Neuronal stem cell (in vitro differentiated cells): ENCODE results near the gene GCLC.
A peak's percentile ranks its signal among the peaks of the same experiment; 100 is the strongest.

Experiments
- DNase-seq: peaks from one replicate; pipeline ENCODE4 v3.0.0-alpha.2; 2013; ENCODE audit warnings: low spot score
- H2AFZ ChIP-seq: one replicate; pipeline ENCODE4 v1.6.1; 2013; ENCODE audit warnings: mild to moderate bottlenecking, low read length, inconsistent platforms
- H2AK5ac ChIP-seq: 2 replicates; pipeline ENCODE4 v1.6.1; 2013; ENCODE audit warnings: low read depth, mild to moderate bottlenecking, inconsistent platforms, low read length, moderate library complexity, mixed read lengths
- H2BK120ac ChIP-seq: 2 replicates; pipeline ENCODE4 v1.6.1; 2013; ENCODE audit warnings: low read depth, mild to moderate bottlenecking, inconsistent platforms, low read length, moderate library complexity, mixed read lengths
- H2BK12ac ChIP-seq: one replicate; pipeline ENCODE4 v1.6.1; 2013; ENCODE audit warnings: low read length, inconsistent platforms
- H2BK15ac ChIP-seq: 2 replicates; pipeline ENCODE4 v1.6.1; 2013; ENCODE audit warnings: mild to moderate bottlenecking, low read length, inconsistent platforms, mixed read lengths
- H2BK5ac ChIP-seq: one replicate; pipeline ENCODE4 v1.6.1; 2013; ENCODE audit warnings: inconsistent platforms, mild to moderate bottlenecking, low read length, moderate library complexity
- H3K14ac ChIP-seq: one replicate; pipeline ENCODE4 v1.6.1; 2013; ENCODE audit warnings: low read length, inconsistent platforms
- H3K18ac ChIP-seq: 2 replicates; pipeline ENCODE4 v1.6.1; 2013; ENCODE audit warnings: low read length, inconsistent platforms
- H3K23ac ChIP-seq: 2 replicates; pipeline ENCODE4 v1.6.1; 2013; ENCODE audit warnings: low read depth, mild to moderate bottlenecking, mixed read lengths, low read length, inconsistent platforms; ENCODE audit not compliant: poor library complexity
- H3K27ac ChIP-seq: replicated peaks from 3 replicates; pipeline ENCODE4 v1.5.1; 2013; ENCODE audit warnings: low read length, inconsistent platforms
- H3K27me3 ChIP-seq, 3 experiments: 2 replicates each; pipeline ENCODE4 v1.6.1; 2013; ENCODE audit warnings: low read length in 3 of 3, mild to moderate bottlenecking in 2 of 3, inconsistent platforms in 1 of 3, low read depth in 1 of 3, mixed read lengths in 1 of 3, moderate library complexity in 1 of 3; ENCODE audit not compliant: control insufficient read depth in 3 of 3, insufficient read depth in 3 of 3
- H3K36me3 ChIP-seq, 2 donors: replicated peaks in 1 of 2; 2 replicates each; pipeline ENCODE4 v1.6.1; 2013; ENCODE audit warnings: low read length in 2 of 2; ENCODE audit not compliant: control insufficient read depth in 2 of 2, insufficient read depth in 2 of 2
- H3K4ac ChIP-seq: 2 replicates; pipeline ENCODE4 v1.6.1; 2013; ENCODE audit warnings: inconsistent platforms, mild to moderate bottlenecking, low read length, moderate library complexity
- H3K4me1 ChIP-seq, 2 donors: 1 replicate in 1 of 2; 2 replicates in 1 of 2; pipeline ENCODE4 v1.6.1; 2013; ENCODE audit warnings: low read length in 2 of 2, low read depth in 1 of 2; ENCODE audit not compliant: control insufficient read depth in 2 of 2, insufficient read depth in 1 of 2
- H3K4me2 ChIP-seq: one replicate; pipeline ENCODE4 v1.6.1; 2013; ENCODE audit warnings: mild to moderate bottlenecking, low read length, inconsistent platforms; ENCODE audit not compliant: insufficient read depth, poor library complexity, severe bottlenecking
- H3K4me3 ChIP-seq, 2 donors: 2 replicates each; pipeline ENCODE4 v1.5.1; 2013; ENCODE audit warnings: low read length in 2 of 2, mild to moderate bottlenecking in 2 of 2, inconsistent platforms in 1 of 2, moderate library complexity in 1 of 2
- H3K79me1 ChIP-seq: one replicate; pipeline ENCODE4 v1.6.1; 2013; ENCODE audit warnings: low read depth, mild to moderate bottlenecking, inconsistent platforms, low read length, moderate library complexity
- H3K9ac ChIP-seq: one replicate; pipeline ENCODE4 v1.6.1; 2013; ENCODE audit warnings: mild to moderate bottlenecking, low read depth, low read length, inconsistent platforms; ENCODE audit not compliant: poor library complexity
- H3K9me3 ChIP-seq, 2 donors: replicated peaks in 1 of 2; 2 replicates each; pipeline versions ENCODE3 to v1.6.1; 2013; ENCODE audit warnings: low read length in 2 of 2, mild to moderate bottlenecking in 2 of 2, inconsistent platforms in 1 of 2, low read depth in 1 of 2, mixed read lengths in 1 of 2, moderate library complexity in 1 of 2; ENCODE audit not compliant: control insufficient read depth in 2 of 2, insufficient read depth in 1 of 2
- H4K8ac ChIP-seq: one replicate; pipeline ENCODE4 v1.6.1; 2013; ENCODE audit warnings: low read depth, mild to moderate bottlenecking, inconsistent platforms, low read length, moderate library complexity
- H4K91ac ChIP-seq: one replicate; pipeline ENCODE4 v1.6.1; 2013; ENCODE audit warnings: low read length, low read depth, mild to moderate bottlenecking, inconsistent platforms; ENCODE audit not compliant: poor library complexity
- whole genome bisulfite sequencing, 2 donors: extraction: QIAGEN DNeasy Blood & Tissue Kit; methylation state at CpG; one replicate each; pipeline ENCODE4 v1.1.7; 2013; ENCODE audit warnings: missing lambda C conversion rate in 2 of 2, mixed read lengths in 1 of 2; ENCODE audit not compliant: insufficient read length in 2 of 2, insufficient replicate concordance in 1 of 2; ENCODE audit errors: extremely low coverage in 2 of 2; 5-methylcytosine and 5-hydroxymethylcytosine counted together

GCLC gene

DNA sequence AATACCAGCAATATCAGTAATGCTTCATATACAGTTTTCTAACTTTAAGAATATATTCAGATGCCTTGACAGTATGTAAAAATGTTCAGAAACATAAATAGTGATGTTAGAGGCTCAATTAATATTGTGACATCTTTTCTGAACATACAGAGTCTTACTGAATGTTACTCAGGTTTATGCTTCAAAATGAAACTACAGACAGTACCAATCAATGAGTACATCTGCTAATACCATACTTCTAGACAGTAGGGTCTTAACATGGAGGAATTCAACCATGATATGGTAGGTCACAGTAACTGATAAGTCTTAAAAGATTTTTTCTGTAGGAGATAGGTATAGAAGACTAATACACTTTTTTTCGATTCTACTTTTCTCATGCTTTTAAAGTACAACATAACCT lies 8.3 kb downstream of the GCLC start:
- Histone ChIP-seq H3K23ac (no peak overlapping the region), H2BK120ac (no peak overlapping the region), H2BK12ac (no peak overlapping the region), H2AK5ac (no peak overlapping the region), H3K36me3 (peaks cover 2 to 5% of the 10 kb centered on the region in 2 donors), H3K4me3 (no peak overlapping the region), H3K4me1 (peaks cover 2 to 13% of the 10 kb centered on the region in 2 donors), H3K9ac (no peak overlapping the region), H3K14ac (no peak overlapping the region), H4K91ac (no peak overlapping the region), H3K18ac (no peak overlapping the region), H4K8ac (no peak overlapping the region), H3K4me2 (no peak overlapping the region), H3K79me1 (no peaks in the 10 kb centered on the region), H3K4ac (no peak overlapping the region), H2BK15ac (no peak overlapping the region), H2BK5ac (no peak overlapping the region), H3K27me3 (no peaks in the 10 kb centered on the region), H3K9me3 (no peaks in the 10 kb centered on the region), H3K27ac (no peak overlapping the region), H2AFZ (no peak overlapping the region)
- no CpG with 5 or more reads among the region's 1 CpG for WGBS, 2 donors
- DNase-seq, result no peak

DNA sequence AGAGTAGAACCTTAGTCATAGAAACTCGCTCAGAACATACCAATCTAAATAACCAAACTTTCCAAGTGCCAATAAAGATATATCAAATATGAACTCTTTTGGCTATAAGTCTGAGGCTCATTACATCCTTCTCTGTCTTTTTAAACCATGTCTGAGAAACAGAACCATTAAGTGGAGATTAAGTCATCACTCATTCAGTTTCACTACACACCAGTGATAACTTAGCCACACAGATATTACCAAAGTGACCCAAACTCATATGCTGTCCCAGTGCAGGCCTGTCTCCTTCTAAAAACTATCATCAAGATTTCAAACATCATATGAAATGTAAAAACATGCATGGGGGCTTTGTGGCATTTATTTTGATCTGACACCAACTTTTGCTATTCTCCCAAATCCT lies 12.0 kb downstream of the GCLC start:
- Histone ChIP-seq H2BK120ac (no peak overlapping the region), H3K18ac (no peak overlapping the region), H4K8ac (no peak overlapping the region), H2AK5ac (no peak overlapping the region), H3K27ac (no peak overlapping the region), H3K4me2 (no peak overlapping the region), H3K36me3 (no peaks in the 10 kb centered on the region), H2BK15ac (no peak overlapping the region), H3K4ac (no peak overlapping the region), H3K23ac (no peak overlapping the region), H3K27me3 (no peaks in the 10 kb centered on the region), H4K91ac (no peak overlapping the region), H2BK12ac (no peak overlapping the region), H3K4me1 (peaks cover 12 to 30% of the 10 kb centered on the region in 2 donors), H2BK5ac (no peak overlapping the region), H3K79me1 (no peaks in the 10 kb centered on the region), H3K9me3 (no peaks in the 10 kb centered on the region), H3K9ac (no peak overlapping the region), H3K4me3 (no peak overlapping the region), H2AFZ (no peak overlapping the region), H3K14ac (no peak overlapping the region)
- DNase-seq, result no peak
- no CpG with 5 or more reads among the region's 1 CpG for WGBS, 2 donors

DNA sequence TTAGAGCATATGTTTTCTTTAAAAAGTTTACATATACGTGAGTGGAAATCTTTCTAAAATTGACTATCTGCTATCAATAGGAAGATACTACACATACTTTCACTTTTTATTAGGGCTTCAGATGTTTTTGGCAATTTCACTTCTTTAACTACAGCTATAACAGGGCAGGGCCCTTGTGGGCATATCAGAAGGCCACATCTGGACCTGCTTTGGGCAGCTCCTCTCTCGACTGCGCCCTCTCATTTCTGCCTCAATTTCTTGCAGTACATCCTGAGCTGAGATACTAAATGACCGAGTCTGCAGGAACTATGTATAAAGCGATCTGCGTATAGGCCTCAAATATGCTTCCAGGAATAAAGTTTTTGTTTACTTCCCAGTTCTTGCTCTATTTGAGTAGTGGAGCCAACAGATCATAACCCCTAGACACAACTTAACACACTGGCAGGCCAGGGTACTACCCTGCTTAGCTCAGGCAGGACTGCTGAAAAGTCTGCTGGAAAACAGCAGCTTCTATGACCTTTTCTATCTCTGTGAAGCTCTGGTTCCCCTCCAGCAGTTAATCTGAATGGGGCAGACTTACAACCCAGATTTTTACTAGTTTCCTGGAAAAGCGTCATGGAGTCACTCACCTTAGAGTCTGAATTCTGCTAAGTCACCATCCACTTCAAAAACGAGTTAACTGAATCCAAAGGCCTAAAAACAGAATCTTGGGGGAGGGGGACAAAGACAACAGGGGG lies 12.7 kb downstream of the GCLC start:
- H3K9ac ChIP-seq, result no peak overlapping the region
- H2BK120ac ChIP-seq, result no peak overlapping the region
- no CpG with 5 or more reads among the region's 8 CpGs for WGBS, 2 donors
- no peak overlapping the region for H3K14ac ChIP-seq
- no peak overlapping the region for H2BK15ac ChIP-seq
- H3K27me3 ChIP-seq, result no peaks in the 10 kb centered on the region
- no peaks in the 10 kb centered on the region for H3K36me3 ChIP-seq
- H3K79me1 ChIP-seq, result no peaks in the 10 kb centered on the region
- H3K4me1 ChIP-seq, result peaks cover 18 to 34% of the 10 kb centered on the region in 2 donors
- no peak overlapping the region for H2AK5ac ChIP-seq
- H2BK5ac ChIP-seq, result no peak overlapping the region
- H2BK12ac ChIP-seq, result no peak overlapping the region
- no peak overlapping the region for H3K27ac ChIP-seq
- no peaks in the 10 kb centered on the region for H3K9me3 ChIP-seq
- H3K4me2 ChIP-seq, result no peak overlapping the region
- no peak overlapping the region for H2AFZ ChIP-seq
- no peak overlapping the region for H3K23ac ChIP-seq
- no peak overlapping the region for H4K8ac ChIP-seq
- H4K91ac ChIP-seq, result no peak overlapping the region
- no peak for DNase-seq
- no peak overlapping the region for H3K4me3 ChIP-seq
- no peak overlapping the region for H3K18ac ChIP-seq
- H3K4ac ChIP-seq, result no peak overlapping the region

DNA sequence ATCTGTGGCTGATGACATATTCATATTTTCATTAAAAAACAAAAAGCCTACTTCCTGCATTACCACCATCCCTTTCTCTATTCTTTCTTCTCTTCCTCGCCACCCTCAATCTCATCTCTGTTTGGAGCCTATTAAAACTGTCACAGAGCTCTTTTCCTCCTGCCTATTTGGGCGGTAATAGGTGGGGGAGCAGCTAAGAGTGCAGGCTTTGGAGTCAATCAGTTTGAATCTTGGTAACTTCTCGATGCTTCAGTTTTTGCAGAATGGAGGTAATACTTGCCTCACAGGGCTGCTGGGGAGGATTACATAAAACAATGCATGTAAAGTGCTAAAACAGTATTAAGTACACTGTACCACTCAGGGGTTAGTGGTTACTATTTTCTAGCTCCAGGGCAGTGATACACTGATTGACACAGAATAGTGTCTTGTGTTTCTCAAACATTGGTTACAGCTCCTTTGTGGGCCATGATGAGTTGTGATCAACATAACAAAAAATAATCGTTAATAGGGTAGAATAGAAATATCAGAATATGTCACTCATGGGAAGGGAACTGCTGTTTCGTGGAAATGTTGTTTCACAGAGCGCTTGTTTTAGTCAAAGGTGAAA lies 14.0 kb downstream of the GCLC start:
- no peak for DNase-seq
- Histone ChIP-seq H3K79me1 (peaks cover 2% of the 10 kb centered on the region), H3K9me3 (no peaks in the 10 kb centered on the region), H3K14ac (no peak overlapping the region), H3K27me3 (no peaks in the 10 kb centered on the region), H3K23ac (no peak overlapping the region), H4K91ac (no peak overlapping the region), H3K4me1 (peaks cover 24 to 34% of the 10 kb centered on the region in 2 donors), H4K8ac (no peak overlapping the region), H2AK5ac (no peak overlapping the region), H3K4me3 (no peak overlapping the region), H3K27ac (peak overlapping the region; percentile 43), H3K9ac (no peak overlapping the region), H2AFZ (no peak overlapping the region), H3K36me3 (no peaks in the 10 kb centered on the region), H3K4ac (no peak overlapping the region), H3K4me2 (peak overlapping the region; percentile 28), H3K18ac (no peak overlapping the region), H2BK15ac (no peak overlapping the region), H2BK12ac (no peak overlapping the region), H2BK5ac (no peak overlapping the region), H2BK120ac (no peak overlapping the region)
- WGBS, 2 donors, result no CpG with 5 or more reads among the region's 6 CpGs
